Measurements from ENCODE around the gene GRIK4. TPM values are rescaled to one million over a fixed set of nuclear protein-coding genes. Genes with fewer than 3 reads are reported as not detected.

Gene GRIK4
- total RNA-seq, 1 donor from 2014 or later: not detected

DNA sequence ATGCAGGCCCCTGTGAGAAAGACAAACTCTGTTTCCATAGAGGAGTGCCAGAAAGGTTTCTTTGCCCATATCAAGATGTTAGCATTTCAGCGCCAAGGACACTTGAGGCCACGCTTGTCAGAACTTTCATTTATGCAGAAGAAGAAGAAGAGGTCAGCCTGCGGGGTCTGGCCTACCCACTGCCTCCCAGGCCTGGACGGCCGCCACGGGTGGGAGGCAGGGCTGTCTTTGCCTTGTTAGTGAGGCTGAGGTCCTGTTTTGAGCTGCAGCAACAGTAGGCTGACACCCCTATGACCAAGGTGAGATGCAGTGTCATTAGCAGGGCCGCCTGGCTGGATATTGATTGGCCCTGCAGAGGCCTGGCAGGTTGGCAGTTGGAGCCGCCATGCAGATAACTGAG lies 183.9 kb downstream of the GRIK4 start:
- Mint-ChIP-seq H3K27ac (no peak overlapping the region), H3K9me3 (ENCODE audit: low read depth) (no peaks in the 10 kb centered on the region), H3K36me3 (ENCODE audit: insufficient read depth) (no peaks in the 10 kb centered on the region), H3K4me1 (ENCODE audit: low read depth) (no peaks in the 10 kb centered on the region), H3K4me3 (ENCODE audit: low read depth) (no peak overlapping the region), H3K27me3 (peaks cover 12% of the 10 kb centered on the region)
- TF ChIP-seq, protein P1, sequence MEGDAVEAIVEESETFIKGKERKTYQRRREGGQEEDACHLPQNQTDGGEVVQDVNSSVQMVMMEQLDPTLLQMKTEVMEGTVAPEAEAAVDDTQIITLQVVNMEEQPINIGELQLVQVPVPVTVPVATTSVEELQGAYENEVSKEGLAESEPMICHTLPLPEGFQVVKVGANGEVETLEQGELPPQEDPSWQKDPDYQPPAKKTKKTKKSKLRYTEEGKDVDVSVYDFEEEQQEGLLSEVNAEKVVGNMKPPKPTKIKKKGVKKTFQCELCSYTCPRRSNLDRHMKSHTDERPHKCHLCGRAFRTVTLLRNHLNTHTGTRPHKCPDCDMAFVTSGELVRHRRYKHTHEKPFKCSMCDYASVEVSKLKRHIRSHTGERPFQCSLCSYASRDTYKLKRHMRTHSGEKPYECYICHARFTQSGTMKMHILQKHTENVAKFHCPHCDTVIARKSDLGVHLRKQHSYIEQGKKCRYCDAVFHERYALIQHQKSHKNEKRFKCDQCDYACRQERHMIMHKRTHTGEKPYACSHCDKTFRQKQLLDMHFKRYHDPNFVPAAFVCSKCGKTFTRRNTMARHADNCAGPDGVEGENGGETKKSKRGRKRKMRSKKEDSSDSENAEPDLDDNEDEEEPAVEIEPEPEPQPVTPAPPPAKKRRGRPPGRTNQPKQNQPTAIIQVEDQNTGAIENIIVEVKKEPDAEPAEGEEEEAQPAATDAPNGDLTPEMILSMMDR (IDR thresholded peaks at IDR 0.05; ENCODE audit: unreplicated experiment): no peak
- DNase-seq (ENCODE audit: low spot score, unreplicated experiment): no peak

DNA sequence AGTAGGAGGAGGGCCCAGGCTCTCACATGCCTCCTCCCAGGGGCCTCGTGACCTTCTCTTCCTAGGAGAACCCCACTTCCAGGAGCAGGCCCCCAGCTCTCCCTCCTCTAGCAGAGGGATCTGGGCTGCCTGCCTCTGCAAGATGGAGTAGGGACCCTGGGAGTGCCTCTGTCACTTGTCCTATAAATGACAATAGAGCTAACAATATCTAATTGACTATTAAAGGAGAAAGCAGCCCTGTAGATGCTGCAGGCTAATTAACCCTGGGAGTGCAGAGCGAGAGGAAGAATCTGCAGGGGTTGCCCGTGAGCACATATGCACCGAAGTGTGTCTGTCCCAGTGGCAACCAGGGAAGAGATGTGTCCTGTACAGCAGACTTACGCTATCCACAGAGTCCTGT lies 184.4 kb downstream of the GRIK4 start:
- H3K36me3 Mint-ChIP-seq (ENCODE audit: insufficient read depth): no peaks in the 10 kb centered on the region
- no peaks in the 10 kb centered on the region for H3K4me1 Mint-ChIP-seq (ENCODE audit: low read depth)
- H3K9me3 Mint-ChIP-seq (ENCODE audit: low read depth): no peaks in the 10 kb centered on the region
- peaks cover 10% of the 10 kb centered on the region for H3K27me3 Mint-ChIP-seq
- TF ChIP-seq, protein P1 (IDR thresholded peaks at IDR 0.05; ENCODE audit: unreplicated experiment): no peak
- H3K4me3 Mint-ChIP-seq (ENCODE audit: low read depth): no peak overlapping the region
- H3K27ac Mint-ChIP-seq: no peak overlapping the region
- no peak for DNase-seq (ENCODE audit: low spot score, unreplicated experiment)

DNA sequence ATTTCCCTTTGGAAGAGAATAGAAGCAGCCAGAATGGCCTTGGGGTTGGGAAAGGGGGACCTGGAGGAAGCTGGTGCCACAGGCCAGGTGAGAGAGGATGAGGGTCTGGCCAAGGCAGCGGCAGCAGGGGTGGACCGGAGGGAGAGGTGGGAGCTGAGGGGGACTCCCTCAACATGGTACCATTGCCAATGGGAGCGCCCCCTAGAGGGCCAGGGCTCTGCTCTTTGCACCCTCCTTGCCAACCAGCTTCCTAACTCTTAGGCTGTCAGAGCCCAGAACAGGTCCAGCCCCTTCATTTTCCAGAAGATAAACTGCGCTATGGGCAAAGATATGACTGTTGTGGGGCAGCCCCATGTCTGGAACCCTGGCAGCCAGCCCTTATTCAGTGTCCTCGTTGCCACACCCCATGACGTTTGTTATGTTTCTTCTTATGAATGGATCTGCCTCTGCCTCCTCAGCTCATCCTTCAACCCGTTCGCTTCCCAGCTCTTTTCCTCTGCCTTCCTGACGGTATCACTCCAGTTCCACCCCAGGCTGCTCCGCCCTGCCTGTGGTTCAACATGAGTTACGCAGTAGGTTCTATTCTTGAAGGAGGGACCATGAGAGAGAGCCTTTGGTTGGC lies 185.2 kb downstream of the GRIK4 start:
- Mint-ChIP-seq H3K9me3 (ENCODE audit: low read depth) (no peaks in the 10 kb centered on the region), H3K4me3 (ENCODE audit: low read depth) (no peak overlapping the region), H3K36me3 (ENCODE audit: insufficient read depth) (no peaks in the 10 kb centered on the region), H3K4me1 (ENCODE audit: low read depth) (no peaks in the 10 kb centered on the region), H3K27ac (no peak overlapping the region), H3K27me3 (peaks cover 9% of the 10 kb centered on the region)
- DNase-seq (ENCODE audit: low spot score, unreplicated experiment): no peak
- TF ChIP-seq, protein P1 (IDR thresholded peaks at IDR 0.05; ENCODE audit: unreplicated experiment): no peak

DNA sequence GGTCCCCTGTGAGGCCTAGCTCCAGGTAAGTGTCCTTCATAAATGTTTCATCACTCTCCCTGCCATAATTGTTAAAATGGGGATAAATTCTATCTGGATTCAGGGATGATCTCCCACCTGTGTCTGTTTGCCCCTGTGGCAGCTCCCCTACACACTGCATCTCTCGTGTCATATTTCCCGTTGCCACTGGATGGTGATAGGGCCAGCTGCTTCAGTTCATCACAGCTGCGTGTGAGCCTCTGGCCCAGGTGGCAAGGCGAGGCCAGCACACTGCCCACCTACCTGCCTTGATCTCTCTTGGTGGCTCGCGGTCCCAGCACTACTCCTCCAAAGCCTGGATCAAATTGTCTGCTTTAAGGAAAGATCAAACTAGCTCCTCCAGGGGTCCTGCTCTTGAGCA lies 187.4 kb downstream of the GRIK4 start:
- Mint-ChIP-seq H3K27me3 (peaks cover 5% of the 10 kb centered on the region), H3K36me3 (ENCODE audit: insufficient read depth) (no peaks in the 10 kb centered on the region), H3K27ac (no peak overlapping the region), H3K9me3 (ENCODE audit: low read depth) (no peaks in the 10 kb centered on the region), H3K4me3 (ENCODE audit: low read depth) (no peak overlapping the region), H3K4me1 (ENCODE audit: low read depth) (no peaks in the 10 kb centered on the region)
- TF ChIP-seq, protein P1 (IDR thresholded peaks at IDR 0.05; ENCODE audit: unreplicated experiment): no peak
- DNase-seq (ENCODE audit: low spot score, unreplicated experiment): no peak

DNA sequence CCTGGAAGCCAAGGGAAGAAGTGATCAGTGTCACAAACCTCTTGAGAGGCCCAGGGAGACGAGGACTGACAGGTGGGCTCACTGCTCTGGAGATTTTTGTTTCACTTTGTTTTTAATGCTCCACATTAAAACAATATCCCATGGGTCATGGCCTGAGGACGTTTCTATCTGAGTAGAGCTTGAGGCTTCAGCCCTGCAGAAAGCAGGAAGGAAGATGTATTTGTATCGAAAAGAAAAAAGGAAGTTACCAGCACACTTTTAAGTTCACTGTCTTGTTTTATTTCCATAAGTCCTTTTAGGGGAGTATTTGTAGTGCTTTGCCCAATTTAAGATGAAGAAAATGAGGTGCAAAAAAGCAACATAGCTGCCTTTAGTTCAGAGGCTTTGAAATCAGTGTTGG lies 191.1 kb downstream of the GRIK4 start:
- H3K9me3 Mint-ChIP-seq (ENCODE audit: low read depth): peaks cover 3% of the 10 kb centered on the region
- no peak overlapping the region for H3K4me3 Mint-ChIP-seq (ENCODE audit: low read depth)
- no peaks in the 10 kb centered on the region for H3K36me3 Mint-ChIP-seq (ENCODE audit: insufficient read depth)
- H3K4me1 Mint-ChIP-seq (ENCODE audit: low read depth): no peaks in the 10 kb centered on the region
- peaks cover 5% of the 10 kb centered on the region for H3K27me3 Mint-ChIP-seq
- DNase-seq (ENCODE audit: low spot score, unreplicated experiment): no peak
- TF ChIP-seq, protein P1 (IDR thresholded peaks at IDR 0.05; ENCODE audit: unreplicated experiment): no peak
- no peak overlapping the region for H3K27ac Mint-ChIP-seq
